ENCODE measurements around the gene HPCA.

- no peak for TF ChIP-seq CTCF (IDR thresholded peaks at IDR 0.05)
- TF ChIP-seq POLR2AphosphoS5 (IDR thresholded peaks at IDR 0.05): no peak
- TF ChIP-seq EP300 (IDR thresholded peaks at IDR 0.05): no peak
- no peak for TF ChIP-seq POLR2A (IDR thresholded peaks at IDR 0.05)
Observed at GRCh38 chr1:32891630-32892029, 5.3 kb downstream of the HPCA start.
